Peyer's patch (tissue), 4 donors: ENCODE measurements around the gene RTCA.

ENCODE experiments used
- POLR2A ChIP-seq, 2 donors: fragments of 450-650 bp; IDR thresholded peaks; one replicate each; pipeline ENCODE4 v1.5.1; 2017; ENCODE audit warnings: antibody characterized with exemption in 2 of 2, mild to moderate bottlenecking in 2 of 2, moderate library complexity in 2 of 2
- TF ChIP-seq, protein P1 (sequence below), 6 experiments: fragments of 450-650 bp in 4 of 6; fragments of 200-600 bp in 2 of 6; sonication (generic) in 1 of 6; IDR thresholded peaks; one replicate each; pipeline ENCODE4 v1.5.1; 2017 to 2019; ENCODE audit warnings: antibody characterized with exemption in 6 of 6, mild to moderate bottlenecking in 3 of 6, moderate library complexity in 1 of 6

DNA sequence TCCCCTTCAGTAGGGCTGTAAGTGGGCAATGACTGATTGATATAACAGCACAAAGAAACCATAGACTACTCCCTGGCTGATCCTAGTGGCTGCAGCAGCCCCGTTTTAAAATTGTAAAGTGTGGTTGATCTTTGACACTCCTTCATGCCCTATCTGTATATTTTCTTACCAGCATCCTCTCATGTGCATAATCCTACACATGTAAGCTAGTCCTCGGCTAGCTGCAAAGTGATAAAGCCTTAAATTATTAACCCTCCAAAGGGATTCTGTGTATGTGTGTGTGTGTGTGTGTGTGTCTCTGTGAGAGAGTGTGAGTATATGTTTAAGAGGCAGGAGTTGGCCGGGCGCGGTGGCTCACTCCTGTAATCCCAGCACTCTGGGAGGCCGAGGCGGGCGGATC lies 55.5 kb downstream of the RTCA start:
- TF ChIP-seq, protein P1, sequence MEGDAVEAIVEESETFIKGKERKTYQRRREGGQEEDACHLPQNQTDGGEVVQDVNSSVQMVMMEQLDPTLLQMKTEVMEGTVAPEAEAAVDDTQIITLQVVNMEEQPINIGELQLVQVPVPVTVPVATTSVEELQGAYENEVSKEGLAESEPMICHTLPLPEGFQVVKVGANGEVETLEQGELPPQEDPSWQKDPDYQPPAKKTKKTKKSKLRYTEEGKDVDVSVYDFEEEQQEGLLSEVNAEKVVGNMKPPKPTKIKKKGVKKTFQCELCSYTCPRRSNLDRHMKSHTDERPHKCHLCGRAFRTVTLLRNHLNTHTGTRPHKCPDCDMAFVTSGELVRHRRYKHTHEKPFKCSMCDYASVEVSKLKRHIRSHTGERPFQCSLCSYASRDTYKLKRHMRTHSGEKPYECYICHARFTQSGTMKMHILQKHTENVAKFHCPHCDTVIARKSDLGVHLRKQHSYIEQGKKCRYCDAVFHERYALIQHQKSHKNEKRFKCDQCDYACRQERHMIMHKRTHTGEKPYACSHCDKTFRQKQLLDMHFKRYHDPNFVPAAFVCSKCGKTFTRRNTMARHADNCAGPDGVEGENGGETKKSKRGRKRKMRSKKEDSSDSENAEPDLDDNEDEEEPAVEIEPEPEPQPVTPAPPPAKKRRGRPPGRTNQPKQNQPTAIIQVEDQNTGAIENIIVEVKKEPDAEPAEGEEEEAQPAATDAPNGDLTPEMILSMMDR (IDR thresholded peaks at IDR 0.05) = no peak
- TF ChIP-seq POLR2A (IDR thresholded peaks at IDR 0.05) = no peak
